ENCODE measurements around the gene SIGLEC1.

The SIGLEC1 gene

DNA sequence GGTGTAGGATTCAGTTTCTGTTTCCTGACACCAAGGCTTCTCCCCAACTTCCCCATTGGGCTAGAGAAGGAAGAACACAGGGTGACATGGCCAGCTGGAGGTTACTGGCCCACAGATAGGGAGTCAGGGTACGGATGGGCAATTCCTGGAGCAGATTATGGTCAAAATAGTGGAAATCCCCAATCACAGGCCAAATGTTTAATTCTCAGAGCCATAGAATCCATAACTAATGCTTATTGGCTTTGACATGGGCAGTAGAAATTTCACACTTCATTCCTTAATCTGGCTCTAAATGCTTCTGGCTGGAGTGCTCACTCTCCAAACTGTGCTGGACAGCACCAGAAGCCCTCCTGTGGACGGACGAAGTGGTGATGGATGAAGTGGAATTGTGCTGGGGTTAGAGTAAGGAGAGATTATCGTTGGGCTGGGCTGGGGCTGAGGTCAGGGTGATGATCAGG, 887 bp downstream of the SIGLEC1 start:
- Histone ChIP-seq H3K4me2 (ENCODE audit: low read depth, low read length) (no peak overlapping the region), H3K27me3 (replicated peaks; ENCODE audit: insufficient read depth, low read length) (no peaks in the 10 kb centered on the region), H3K4me1 (ENCODE audit: low read length) (peaks cover 12% of the 10 kb centered on the region), H3K9me3 (replicated peaks; ENCODE audit: insufficient read depth, low read length) (no peaks in the 10 kb centered on the region), H4K20me1 (ENCODE audit: insufficient read depth, low read length) (no peaks in the 10 kb centered on the region), H3K9ac (ENCODE audit: low read length) (no peak overlapping the region), H3K27ac (ENCODE audit: low read length) (no peak overlapping the region), H3K9me2 (replicated peaks; ENCODE audit: insufficient read depth, low read length) (no peaks in the 10 kb centered on the region), H2AFZ (ENCODE audit: low read length) (no peak overlapping the region), H3F3A (ENCODE audit: insufficient read depth, low read length) (peaks cover 3% of the 10 kb centered on the region; the same call in 1 of the 2 replicates), H3K4me3 (ENCODE audit: low read length) (no peak overlapping the region), H3K79me2 (ENCODE audit: low read length) (no peaks in the 10 kb centered on the region), H3K36me3 (replicated peaks; ENCODE audit: insufficient read depth, low read length) (no peaks in the 10 kb centered on the region)
- DNase-seq, result no peak
- no peak for TF ChIP-seq EZH2phosphoT487 (IDR thresholded peaks at IDR 0.05; ENCODE audit: low read length)
- TF ChIP-seq, protein P1, sequence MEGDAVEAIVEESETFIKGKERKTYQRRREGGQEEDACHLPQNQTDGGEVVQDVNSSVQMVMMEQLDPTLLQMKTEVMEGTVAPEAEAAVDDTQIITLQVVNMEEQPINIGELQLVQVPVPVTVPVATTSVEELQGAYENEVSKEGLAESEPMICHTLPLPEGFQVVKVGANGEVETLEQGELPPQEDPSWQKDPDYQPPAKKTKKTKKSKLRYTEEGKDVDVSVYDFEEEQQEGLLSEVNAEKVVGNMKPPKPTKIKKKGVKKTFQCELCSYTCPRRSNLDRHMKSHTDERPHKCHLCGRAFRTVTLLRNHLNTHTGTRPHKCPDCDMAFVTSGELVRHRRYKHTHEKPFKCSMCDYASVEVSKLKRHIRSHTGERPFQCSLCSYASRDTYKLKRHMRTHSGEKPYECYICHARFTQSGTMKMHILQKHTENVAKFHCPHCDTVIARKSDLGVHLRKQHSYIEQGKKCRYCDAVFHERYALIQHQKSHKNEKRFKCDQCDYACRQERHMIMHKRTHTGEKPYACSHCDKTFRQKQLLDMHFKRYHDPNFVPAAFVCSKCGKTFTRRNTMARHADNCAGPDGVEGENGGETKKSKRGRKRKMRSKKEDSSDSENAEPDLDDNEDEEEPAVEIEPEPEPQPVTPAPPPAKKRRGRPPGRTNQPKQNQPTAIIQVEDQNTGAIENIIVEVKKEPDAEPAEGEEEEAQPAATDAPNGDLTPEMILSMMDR (IDR thresholded peaks at IDR 0.05; ENCODE audit: low read length), result no peak
- no peak for TF ChIP-seq EZH2 (optimal IDR thresholded peaks at IDR 0.05; ENCODE audit: low read depth, low read length)

DNA sequence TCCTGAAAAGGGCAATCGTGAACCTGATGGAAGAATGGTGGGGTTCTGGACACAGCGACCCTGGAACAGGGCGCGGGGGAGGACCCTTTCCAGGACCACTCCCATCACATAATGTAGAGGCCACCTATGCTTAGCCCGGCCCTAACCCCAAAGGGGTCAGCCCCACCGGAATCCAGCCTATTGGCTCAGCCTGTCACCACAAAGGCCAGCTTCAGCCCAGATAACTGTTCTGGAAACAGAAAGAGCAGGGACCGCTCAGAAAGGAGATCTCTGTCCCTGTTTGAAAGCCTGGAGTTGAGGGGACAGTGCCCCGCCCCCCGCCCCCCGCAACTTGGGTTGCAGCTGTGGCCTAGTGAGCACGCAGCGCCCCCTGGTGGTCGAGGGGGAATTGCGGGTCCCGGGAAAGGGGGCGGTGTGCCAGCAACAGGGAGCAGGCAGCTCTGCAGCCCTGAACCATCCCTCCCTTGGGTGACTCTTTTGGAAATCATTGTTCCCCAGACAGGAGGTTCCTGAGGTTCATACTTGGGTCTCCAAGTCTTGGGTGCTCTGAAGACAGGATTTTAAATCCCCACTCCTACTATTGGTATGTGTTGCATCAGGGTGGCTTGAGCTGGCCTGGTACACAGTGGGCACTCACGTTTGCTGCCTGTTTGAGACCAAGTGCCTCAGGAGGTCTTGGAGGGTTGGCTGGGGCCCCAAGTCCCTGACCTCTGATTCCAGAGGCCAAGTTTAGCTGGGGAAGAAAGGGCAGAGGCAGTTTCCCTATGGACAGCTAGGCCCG, 1.5 kb downstream of the SIGLEC1 start:
- no peaks in the 10 kb centered on the region for H4K20me1 ChIP-seq (ENCODE audit: insufficient read depth, low read length)
- no peaks in the 10 kb centered on the region for H3K9me2 ChIP-seq (replicated peaks; ENCODE audit: insufficient read depth, low read length)
- H3K36me3 ChIP-seq (replicated peaks; ENCODE audit: insufficient read depth, low read length), result no peaks in the 10 kb centered on the region
- DNase-seq, result peak; percentile 58
- H3F3A ChIP-seq (ENCODE audit: insufficient read depth, low read length), result peaks cover 3% of the 10 kb centered on the region; the same call in 1 of the 2 replicates
- no peak overlapping the region for H3K4me2 ChIP-seq (ENCODE audit: low read depth, low read length)
- H3K9ac ChIP-seq (ENCODE audit: low read length), result no peak overlapping the region
- no peaks in the 10 kb centered on the region for H3K79me2 ChIP-seq (ENCODE audit: low read length)
- TF ChIP-seq EZH2 (optimal IDR thresholded peaks at IDR 0.05; ENCODE audit: low read depth, low read length), result no peak
- TF ChIP-seq EZH2phosphoT487 (IDR thresholded peaks at IDR 0.05; ENCODE audit: low read length), result no peak
- TF ChIP-seq, protein P1 (IDR thresholded peaks at IDR 0.05; ENCODE audit: low read length), result peak; percentile 97
- H3K4me1 ChIP-seq (ENCODE audit: low read length), result peaks cover 12% of the 10 kb centered on the region
- no peak overlapping the region for H3K4me3 ChIP-seq (ENCODE audit: low read length)
- no peak overlapping the region for H2AFZ ChIP-seq (ENCODE audit: low read length)
- no peaks in the 10 kb centered on the region for H3K27me3 ChIP-seq (replicated peaks; ENCODE audit: insufficient read depth, low read length)
- no peak overlapping the region for H3K27ac ChIP-seq (ENCODE audit: low read length)
- H3K9me3 ChIP-seq (replicated peaks; ENCODE audit: insufficient read depth, low read length), result no peaks in the 10 kb centered on the region

DNA sequence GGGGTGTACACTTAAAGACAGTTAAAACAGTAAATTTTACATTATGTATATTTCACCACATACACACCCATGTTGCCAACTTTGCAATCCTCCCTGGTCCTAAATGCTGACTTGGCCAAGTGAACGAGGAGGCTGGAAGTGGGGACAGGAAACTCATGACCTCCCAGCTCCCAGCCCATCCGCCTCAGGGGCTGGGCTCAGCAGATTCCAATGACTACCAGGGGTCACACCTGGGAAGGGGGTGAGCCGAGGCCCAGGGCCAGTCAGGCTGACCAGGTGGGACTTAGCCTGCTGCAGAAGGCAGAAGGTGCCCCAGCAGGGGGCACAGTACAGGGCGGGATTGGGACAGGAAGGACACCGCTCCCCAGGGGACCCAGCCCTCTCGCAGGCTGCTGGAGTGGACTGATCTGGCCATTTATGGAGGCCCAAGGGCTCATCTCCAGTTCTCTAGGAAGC, 2.4 kb downstream of the SIGLEC1 start:
- Histone ChIP-seq H3F3A (ENCODE audit: insufficient read depth, low read length) (peaks cover 3% of the 10 kb centered on the region; the same call in 1 of the 2 replicates), H3K4me1 (ENCODE audit: low read length) (peaks cover 12% of the 10 kb centered on the region), H3K9ac (ENCODE audit: low read length) (no peak overlapping the region), H3K4me3 (ENCODE audit: low read length) (no peak overlapping the region), H4K20me1 (ENCODE audit: insufficient read depth, low read length) (no peaks in the 10 kb centered on the region), H3K4me2 (ENCODE audit: low read depth, low read length) (no peak overlapping the region), H3K27ac (ENCODE audit: low read length) (no peak overlapping the region), H3K9me3 (replicated peaks; ENCODE audit: insufficient read depth, low read length) (no peaks in the 10 kb centered on the region), H3K27me3 (replicated peaks; ENCODE audit: insufficient read depth, low read length) (no peaks in the 10 kb centered on the region), H3K9me2 (replicated peaks; ENCODE audit: insufficient read depth, low read length) (no peaks in the 10 kb centered on the region), H3K79me2 (ENCODE audit: low read length) (no peaks in the 10 kb centered on the region), H3K36me3 (replicated peaks; ENCODE audit: insufficient read depth, low read length) (no peaks in the 10 kb centered on the region), H2AFZ (ENCODE audit: low read length) (no peak overlapping the region)
- no peak for DNase-seq
- TF ChIP-seq, protein P1 (IDR thresholded peaks at IDR 0.05; ENCODE audit: low read length), result no peak
- TF ChIP-seq EZH2 (optimal IDR thresholded peaks at IDR 0.05; ENCODE audit: low read depth, low read length) (no peak), EZH2phosphoT487 (IDR thresholded peaks at IDR 0.05; ENCODE audit: low read length) (no peak)

Measured in MM.1S (cell line).